ENCODE data around the gene RPL18A. TPM values are rescaled to one million over a fixed set of nuclear protein-coding genes. Genes with fewer than 3 reads are reported as not detected.

Gene RPL18A
- total and polyA plus RNA-seq, 2 of the 4 experiments (the other 2 are of a cell fraction), result 1,351 to 1,735 TPM

DNA sequence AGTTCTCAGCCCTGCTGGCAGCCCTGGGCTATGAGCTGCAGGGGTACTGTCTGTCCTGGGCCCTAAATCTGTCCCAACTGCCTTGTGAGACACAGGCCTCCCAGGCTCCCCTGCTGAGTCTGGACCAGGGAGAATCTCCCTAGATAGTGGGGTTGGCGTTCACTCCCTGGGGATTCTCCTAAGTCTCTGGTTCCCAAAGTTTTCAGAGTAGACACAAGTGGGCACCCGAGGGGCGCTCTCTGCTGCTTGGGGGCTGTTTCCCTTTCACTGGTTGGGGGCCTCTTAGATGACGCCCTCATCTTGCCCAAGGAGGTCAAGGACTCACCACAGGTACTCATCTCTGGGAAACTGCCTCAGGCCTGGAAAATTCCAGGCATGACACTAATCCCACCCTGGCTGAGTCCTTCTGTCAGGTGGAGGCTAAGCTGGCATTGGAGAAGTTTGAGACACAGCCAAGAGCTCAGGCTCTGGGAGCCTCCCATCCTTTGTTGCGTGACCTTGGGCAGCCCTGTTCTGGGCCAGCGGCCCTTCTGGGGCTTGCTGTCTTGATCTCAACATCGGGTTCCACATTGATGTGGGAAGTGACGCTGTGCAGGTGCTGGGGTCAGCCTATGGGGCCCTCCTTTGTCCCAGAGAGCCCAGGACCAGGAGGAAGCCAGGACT, 3.9 kb downstream of the RPL18A start:
- Histone ChIP-seq H3K79me1 (ENCODE audit: low read depth in 1 of 2, low read length in 2 of 2) (peaks cover 12 to 48% of the 10 kb centered on the region in 2 experiments; a peak in 3 of 4 replicates), H3K14ac (replicated peaks; ENCODE audit: low read depth, low read length) (no peak overlapping the region), H4K8ac (ENCODE audit: low read depth in 2 of 2, low read length in 2 of 2) (no peak overlapping the region), H3K9ac (ENCODE audit: low read depth, low read length) (no peak overlapping the region), H2BK20ac (ENCODE audit: low read depth, low read length) (no peak overlapping the region), H3K36me3 (ENCODE audit: control insufficient read depth, insufficient read depth, low read length) (peaks cover 43% of the 10 kb centered on the region), H2AFZ (replicated peaks; ENCODE audit: low read length, poor library complexity) (no peak overlapping the region), H2BK15ac (ENCODE audit: low read depth, low read length) (no peak overlapping the region), H4K20me1 (ENCODE audit: insufficient read depth, low read length) (peaks cover 62% of the 10 kb centered on the region), H3K27me3 (ENCODE audit: control insufficient read depth, insufficient read depth, low read length) (peaks cover 5% of the 10 kb centered on the region; the same call in 1 of the 2 replicates), H4K91ac (ENCODE audit: insufficient read depth, low read depth, low read length) (no peak overlapping the region), H2BK120ac (ENCODE audit: low read depth, low read length) (no peak overlapping the region), H3K4me1 (ENCODE audit: control insufficient read depth, insufficient read depth, low read length) (peaks cover 7% of the 10 kb centered on the region), H3K4me2 (ENCODE audit: low read depth, low read length) (no peak overlapping the region), H3K27ac (ENCODE audit: insufficient read depth, low read length) (no peak overlapping the region), H3K4ac (ENCODE audit: low read depth, low read length) (no peak overlapping the region), H3K4me3 (ENCODE audit: insufficient read depth, low read depth, low read length) (no peak overlapping the region), H3K9me1 (ENCODE audit: insufficient read depth, low read length) (peaks cover 12% of the 10 kb centered on the region; the same call in 1 of the 2 replicates), H2AK5ac (ENCODE audit: low read depth, low read length) (no peak overlapping the region), H3K56ac (ENCODE audit: extremely low read depth, insufficient read depth, low read length) (no peak overlapping the region), H3K9me3 (ENCODE audit: control insufficient read depth, insufficient read depth, low read length) (no peaks in the 10 kb centered on the region), H3K18ac (ENCODE audit: low read depth, low read length) (no peak overlapping the region), H4K5ac (ENCODE audit: low read depth, low read length) (no peak overlapping the region), H2AK9ac (replicated peaks; ENCODE audit: low read depth, low read length, poor library complexity) (no peak overlapping the region), H2BK5ac (ENCODE audit: low read depth, low read length, poor library complexity, severe bottlenecking) (no peak overlapping the region), H3K23ac (ENCODE audit: low read depth, low read length) (no peak overlapping the region)
- in situ Hi-C loops (cut with MboI; ENCODE audit: low sequenced_read_pairs) (no loop called here), dilution Hi-C loops (cut with HindIII; ENCODE audit: low sequenced_read_pairs, unreplicated experiment) (no loop called here), intact Hi-C loops (cut with micrococcal nuclease) (no loop called here)
- no TSS peak for BruUV-seq (replicated peaks)
- POLR2A ChIA-PET (ENCODE audit: unreplicated experiment), result no interaction called here
- CTCF ChIA-PET, result no interaction called here
- TF ChIP-seq, protein P1, sequence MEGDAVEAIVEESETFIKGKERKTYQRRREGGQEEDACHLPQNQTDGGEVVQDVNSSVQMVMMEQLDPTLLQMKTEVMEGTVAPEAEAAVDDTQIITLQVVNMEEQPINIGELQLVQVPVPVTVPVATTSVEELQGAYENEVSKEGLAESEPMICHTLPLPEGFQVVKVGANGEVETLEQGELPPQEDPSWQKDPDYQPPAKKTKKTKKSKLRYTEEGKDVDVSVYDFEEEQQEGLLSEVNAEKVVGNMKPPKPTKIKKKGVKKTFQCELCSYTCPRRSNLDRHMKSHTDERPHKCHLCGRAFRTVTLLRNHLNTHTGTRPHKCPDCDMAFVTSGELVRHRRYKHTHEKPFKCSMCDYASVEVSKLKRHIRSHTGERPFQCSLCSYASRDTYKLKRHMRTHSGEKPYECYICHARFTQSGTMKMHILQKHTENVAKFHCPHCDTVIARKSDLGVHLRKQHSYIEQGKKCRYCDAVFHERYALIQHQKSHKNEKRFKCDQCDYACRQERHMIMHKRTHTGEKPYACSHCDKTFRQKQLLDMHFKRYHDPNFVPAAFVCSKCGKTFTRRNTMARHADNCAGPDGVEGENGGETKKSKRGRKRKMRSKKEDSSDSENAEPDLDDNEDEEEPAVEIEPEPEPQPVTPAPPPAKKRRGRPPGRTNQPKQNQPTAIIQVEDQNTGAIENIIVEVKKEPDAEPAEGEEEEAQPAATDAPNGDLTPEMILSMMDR (conservative IDR thresholded peaks at IDR 0.05; ENCODE audit: low read depth, low read length), result no peak
- TF ChIP-seq BHLHE40 (IDR thresholded peaks at IDR 0.05; ENCODE audit: low read depth, low read length) (no peak), RAD21 (IDR thresholded peaks at IDR 0.05; ENCODE audit: low read length) (no peak), CHD1 (IDR thresholded peaks at IDR 0.05; ENCODE audit: low read depth, low read length) (no peak), SMC3 (IDR thresholded peaks at IDR 0.05; ENCODE audit: low read depth, low read length) (no peak), POLR2A (IDR thresholded peaks at IDR 0.05; ENCODE audit: low read depth, low read length) (no peak)
- WGBS, 2 experiments (ENCODE audit: extremely low coverage in 2 of 2, insufficient read length in 1 of 2), result no CpG with 5 or more reads among the region's 8 CpGs
- no peak for ATAC-seq (ENCODE audit: low read depth)
- no peak for DNase-seq
